ENCODE measurements around the gene NXPE3.

The NXPE3 gene

DNA sequence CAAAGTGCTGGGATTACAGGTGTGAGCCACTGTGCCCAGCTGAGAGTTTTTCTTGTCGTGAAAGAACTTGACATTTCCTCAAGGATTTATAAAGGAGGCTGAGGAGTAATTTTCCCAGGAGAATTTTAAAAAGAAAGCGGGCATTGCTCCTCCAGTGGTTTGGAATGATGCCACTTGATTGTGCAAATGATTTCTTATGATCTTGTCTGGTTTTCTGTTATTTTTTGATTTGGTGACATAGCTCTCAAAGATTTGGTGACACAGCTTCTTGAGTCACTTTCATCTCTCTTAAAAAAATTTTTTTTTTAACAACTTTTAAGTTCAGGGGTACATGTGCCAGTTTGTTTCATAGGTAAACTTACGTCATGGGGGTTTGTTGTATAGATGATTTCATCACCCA is 45.7 kb downstream of the NXPE3 start:
- H3K4me3 ChIP-seq (ENCODE audit: low read length) = no peak overlapping the region

GRCh38 chr3:101825904-101826445 is 47.0 kb downstream of the NXPE3 start:
- no peak for DNase-seq (ENCODE audit: low read depth, low spot score)
- no peak overlapping the region for H3K4me3 ChIP-seq (ENCODE audit: low read length)

More for the DNA sequence above, 45.7 kb downstream of the NXPE3 start:
- no peak for DNase-seq (ENCODE audit: low read depth, low spot score)

- H3K4me3 ChIP-seq (ENCODE audit: low read length) = no peak overlapping the region
- no peak for DNase-seq (ENCODE audit: low read depth, low spot score)
Observed at GRCh38 chr3:101827211-101828174, 48.5 kb downstream of the NXPE3 start.

GRCh38 chr3:101828276-101828675 is 49.3 kb downstream of the NXPE3 start:
- no peak overlapping the region for H3K4me3 ChIP-seq (ENCODE audit: low read length)
- no peak for DNase-seq (ENCODE audit: low read depth, low spot score)

DNA sequence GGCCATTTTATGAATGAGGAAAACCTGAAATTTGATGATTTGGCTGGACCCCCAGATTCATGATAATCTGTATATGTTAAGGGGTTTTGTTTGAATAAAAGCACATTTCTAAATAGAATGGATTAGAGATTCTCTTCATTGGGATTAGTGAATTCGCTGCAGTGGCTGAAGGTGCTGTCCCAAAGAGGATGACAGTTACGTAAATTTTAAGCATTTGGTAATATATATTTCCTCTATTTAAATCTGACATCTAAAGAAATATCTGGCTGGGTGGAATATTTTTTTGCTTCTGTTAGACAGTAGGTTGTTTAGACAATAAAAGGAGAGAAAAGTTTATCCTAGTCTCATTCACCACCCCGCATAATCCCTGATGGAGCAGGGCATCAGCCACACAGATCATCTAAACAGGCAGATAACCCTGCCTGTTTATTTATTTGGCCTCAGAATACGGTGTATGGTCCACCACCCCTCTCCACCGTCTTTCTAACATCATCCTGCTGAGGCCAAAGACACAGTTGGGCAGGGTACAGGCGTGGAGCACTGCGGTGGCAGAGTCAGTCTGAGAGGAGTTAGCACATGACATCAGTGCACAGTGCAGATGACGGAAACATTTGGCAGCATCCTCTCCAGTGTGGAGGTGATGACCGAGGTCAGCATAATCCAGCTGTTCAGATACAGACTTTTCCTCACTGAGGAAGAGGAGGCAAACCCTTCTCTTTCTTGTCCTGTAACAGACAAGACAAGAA is 49.9 kb downstream of the NXPE3 start:
- H3K4me3 ChIP-seq (ENCODE audit: low read length) = no peak overlapping the region
- DNase-seq (ENCODE audit: low read depth, low spot score) = no peak

DNA sequence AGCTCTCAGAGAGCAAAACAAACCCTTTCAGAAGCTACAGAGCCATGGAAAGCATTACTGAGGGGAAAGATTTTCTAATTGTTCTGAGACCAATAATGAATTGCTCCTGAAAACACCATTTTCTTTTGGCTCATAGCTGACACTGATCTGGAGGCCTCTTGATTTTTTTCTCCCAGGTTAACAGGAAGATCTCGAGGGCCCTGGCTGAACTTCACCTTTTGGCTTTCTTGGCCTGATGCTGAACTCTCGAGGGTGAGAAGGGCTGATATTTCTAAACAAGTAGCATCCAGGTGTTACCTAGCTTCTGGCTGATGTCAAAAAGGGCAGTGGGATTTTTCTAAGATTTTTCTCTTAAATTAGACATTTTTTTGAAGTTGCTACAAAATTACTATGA is 50.4 kb downstream of the NXPE3 start:
- DNase-seq (ENCODE audit: low read depth, low spot score) = no peak
- no peak overlapping the region for H3K4me3 ChIP-seq (ENCODE audit: low read length)

GRCh38 chr3:101829874-101830273 is 50.9 kb downstream of the NXPE3 start:
- DNase-seq (ENCODE audit: low read depth, low spot score) = no peak

GRCh38 chr3:101833446-101833974 is 54.5 kb downstream of the NXPE3 start:
- no peak for DNase-seq (ENCODE audit: low read depth, low spot score)
- no peak overlapping the region for H3K4me3 ChIP-seq (ENCODE audit: low read length)

More at GRCh38 chr3:101829874-101830273, 50.9 kb downstream of the NXPE3 start:
- H3K4me3 ChIP-seq (ENCODE audit: low read length) = no peak overlapping the region

DNA sequence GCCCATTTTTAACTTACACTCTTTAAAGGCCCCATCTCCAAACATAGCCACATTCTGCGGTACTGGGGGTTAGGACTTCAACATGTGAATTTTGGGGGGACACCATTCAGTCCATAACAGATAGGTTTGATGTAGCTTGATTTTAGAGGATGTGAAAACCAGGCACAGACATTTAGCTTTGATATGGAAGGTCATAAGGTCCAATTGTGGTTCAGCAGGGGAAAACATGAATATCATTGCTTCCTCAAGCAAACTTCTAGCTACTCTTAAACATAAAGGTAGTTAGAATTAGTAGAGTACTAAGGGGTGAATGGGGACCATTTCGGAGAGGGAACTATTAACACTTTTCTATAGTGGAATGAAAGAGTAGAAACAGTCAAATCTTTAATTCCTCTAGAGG is 56.7 kb downstream of the NXPE3 start:
- no peak for DNase-seq (ENCODE audit: low read depth, low spot score)
- no peak overlapping the region for H3K4me3 ChIP-seq (ENCODE audit: low read length)

DNA sequence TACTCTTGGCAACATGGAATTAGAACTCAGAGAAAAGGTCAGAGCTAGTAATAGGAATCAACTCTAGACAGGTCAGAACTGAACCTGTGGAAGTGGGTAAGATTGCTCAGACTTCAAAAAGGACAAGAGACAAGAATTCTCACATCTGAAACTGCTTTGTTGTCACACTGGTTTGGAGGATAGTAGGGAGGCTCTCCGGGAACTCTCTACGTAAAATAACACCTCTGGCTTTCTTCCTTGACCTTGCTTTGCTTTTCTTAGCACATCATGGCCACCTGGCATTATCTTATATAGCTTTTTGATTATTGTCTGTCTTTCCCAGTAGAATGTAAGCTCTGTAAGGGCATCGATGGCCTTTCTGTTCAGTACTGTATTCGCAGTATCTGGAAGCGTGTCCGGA is 57.1 kb downstream of the NXPE3 start:
- no peak overlapping the region for H3K4me3 ChIP-seq (ENCODE audit: low read length)
- no peak for DNase-seq (ENCODE audit: low read depth, low spot score)

DNA sequence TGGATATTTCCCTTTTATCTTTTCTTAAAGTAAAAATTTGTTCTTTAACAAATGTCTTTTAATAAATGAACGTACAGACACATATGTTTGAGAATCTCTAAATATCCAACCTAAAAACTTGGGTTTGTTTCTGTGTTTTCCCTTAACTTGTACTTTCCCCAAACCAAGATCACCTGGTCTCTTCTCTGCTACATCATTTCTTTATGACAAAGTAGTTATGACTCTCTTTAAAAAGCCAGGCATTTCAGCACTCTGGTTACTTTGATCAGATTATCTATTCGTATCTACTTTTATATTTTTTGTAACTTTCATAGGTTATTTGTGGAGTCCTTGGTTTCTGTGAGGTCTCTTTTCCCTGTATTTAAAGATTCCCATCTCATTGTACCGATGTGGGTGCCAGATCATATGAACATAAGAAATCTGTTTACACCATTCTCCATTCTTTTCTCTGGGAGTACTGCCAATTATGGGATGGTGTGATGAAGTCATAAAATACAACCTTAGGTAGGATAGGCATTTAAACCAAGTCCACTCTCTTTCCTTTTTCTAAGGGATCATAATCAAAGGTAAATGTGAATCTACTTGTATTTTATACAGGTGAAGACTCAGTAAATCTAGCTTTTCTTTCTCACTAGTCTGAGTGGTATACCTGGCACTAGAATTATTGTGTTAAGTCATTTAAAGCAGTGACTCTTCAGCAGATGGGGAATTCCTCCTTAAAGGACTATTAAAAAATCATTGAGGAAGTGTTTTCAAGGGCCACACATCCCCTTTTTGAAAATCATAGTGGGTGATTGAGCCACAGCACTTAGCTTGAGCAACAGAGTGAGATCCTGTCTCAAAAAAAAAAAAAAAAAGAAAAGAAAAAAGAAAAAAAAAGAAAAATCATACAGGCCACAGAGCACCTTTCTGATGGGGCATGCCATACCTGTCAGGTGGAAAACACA is 57.9 kb downstream of the NXPE3 start:
- DNase-seq (ENCODE audit: low read depth, low spot score) = no peak

GRCh38 chr3:101838691-101839090 is 59.7 kb downstream of the NXPE3 start:
- no peak overlapping the region for H3K4me3 ChIP-seq (ENCODE audit: low read length)
- DNase-seq (ENCODE audit: low read depth, low spot score) = no peak

More for the DNA sequence above, 57.9 kb downstream of the NXPE3 start:
- no peak overlapping the region for H3K4me3 ChIP-seq (ENCODE audit: low read length)

DNA sequence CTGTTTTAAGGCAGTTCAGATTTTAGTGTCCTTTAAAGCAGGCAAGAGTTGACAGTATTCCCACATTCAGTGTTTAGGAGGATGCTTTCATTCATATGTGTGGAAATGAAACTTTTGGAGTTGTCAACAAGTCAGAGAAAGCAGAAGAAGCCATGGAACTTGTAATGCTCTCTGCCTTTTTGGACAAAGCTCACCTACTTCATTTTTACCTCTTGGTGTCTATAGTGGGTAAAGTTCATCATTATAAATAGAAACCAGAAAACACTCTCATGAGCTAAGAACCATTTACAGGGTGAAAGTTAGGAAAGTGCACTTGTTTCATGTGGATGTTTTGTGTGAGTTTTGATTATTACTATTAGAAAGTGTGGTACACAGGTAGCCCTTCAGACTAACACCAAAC is 61.1 kb downstream of the NXPE3 start:
- DNase-seq (ENCODE audit: low read depth, low spot score) = no peak
- H3K4me3 ChIP-seq (ENCODE audit: low read length) = no peak overlapping the region

DNA sequence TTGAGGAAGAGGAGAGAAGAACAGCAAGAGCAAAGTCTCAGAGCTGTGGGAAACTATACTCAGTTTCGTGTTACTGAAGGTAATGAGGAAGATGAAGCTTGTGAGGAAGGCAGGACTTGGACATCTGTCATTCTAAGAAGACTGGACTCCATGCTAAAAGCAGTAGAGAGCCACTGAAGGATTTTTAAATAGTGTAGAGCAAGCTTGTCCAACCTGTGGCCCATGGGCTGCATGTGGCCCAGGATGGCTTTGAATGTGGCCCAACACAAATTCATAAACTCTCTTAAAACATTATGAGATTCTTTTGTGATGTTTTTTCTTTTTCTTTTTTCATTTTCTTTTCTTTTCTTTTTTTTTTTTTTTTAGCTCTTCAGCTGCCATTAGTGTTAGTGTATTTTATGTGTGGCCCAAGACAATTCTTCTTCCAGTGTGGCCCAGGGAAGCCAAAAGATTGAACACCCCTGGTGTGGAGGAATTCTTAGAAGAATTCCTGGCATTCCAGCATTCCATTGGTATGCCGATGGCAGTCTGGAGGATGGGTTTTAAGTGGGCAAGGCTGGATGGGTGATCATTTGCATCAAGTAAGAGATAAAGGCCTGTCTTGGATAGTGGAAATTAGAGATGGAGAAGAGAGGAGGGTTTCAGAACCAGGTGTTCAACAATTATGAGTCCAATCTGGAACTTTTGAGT is 63.4 kb downstream of the NXPE3 start:
- no peak for DNase-seq (ENCODE audit: low read depth, low spot score)
- H3K4me3 ChIP-seq (ENCODE audit: low read length) = no peak overlapping the region

DNA sequence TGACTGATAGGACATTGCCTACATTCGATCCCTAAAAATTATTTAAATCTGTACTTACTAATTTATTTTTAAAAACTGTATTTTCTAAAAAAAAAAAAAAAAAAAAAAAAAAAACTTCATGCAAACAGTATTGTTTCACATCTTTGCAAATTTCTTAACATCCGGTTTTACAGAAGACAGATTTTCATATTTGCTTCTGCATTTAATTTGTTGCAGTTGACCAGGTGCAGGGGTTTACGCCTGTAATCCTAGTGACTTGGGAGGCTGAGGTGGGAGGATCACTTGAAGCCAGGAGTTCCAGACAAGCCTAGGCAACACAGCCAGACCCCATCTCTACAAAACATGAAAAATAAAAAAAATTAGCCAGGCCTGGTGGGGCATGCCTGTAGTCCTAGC is 63.9 kb downstream of the NXPE3 start:
- no peak overlapping the region for H3K4me3 ChIP-seq (ENCODE audit: low read length)
- no peak for DNase-seq (ENCODE audit: low read depth, low spot score)

DNA sequence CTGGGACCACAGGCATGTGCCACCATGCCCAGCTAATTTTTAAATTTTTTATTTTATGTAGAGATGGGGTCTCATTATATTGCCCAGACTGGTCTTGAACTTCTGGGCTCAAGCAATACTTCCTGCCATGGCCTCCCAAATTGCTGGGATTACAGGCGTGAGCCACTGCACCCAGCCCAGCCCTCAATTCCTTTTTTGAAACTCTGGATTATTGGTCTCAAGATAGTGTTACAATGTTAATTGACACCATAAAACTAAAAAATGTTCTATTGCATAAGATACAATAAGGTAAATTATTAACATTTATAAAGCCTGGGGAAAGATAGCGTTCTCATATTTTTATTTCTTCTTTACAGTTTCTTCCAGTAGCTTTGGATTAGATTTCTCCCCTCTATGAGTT is 66.4 kb downstream of the NXPE3 start:
- no peak overlapping the region for H3K4me3 ChIP-seq (ENCODE audit: low read length)
- no peak for DNase-seq (ENCODE audit: low read depth, low spot score)

- no peak for DNase-seq (ENCODE audit: low read depth, low spot score)
- H3K4me3 ChIP-seq (ENCODE audit: low read length) = no peak overlapping the region
Observed at GRCh38 chr3:101846709-101847108, 67.7 kb downstream of the NXPE3 start.

DNA sequence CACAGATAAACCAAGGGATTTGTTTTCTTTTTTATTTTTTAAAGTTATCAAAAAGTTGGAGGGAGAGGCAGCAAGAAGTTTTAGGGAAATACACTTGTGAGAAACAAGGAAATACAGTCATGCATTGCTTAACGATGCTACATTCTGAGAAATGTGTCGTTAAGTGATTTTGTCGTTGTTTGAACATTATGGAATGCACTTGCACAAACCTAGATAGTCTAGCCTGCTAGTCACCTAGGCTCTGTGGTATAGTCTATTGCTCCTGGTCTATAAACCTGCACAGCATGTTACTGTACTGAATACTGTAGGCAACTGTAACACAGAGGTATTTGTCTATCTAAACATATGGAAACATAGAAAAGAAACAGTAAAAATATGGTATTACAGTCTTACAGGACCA is 68.3 kb downstream of the NXPE3 start:
- no peak overlapping the region for H3K4me3 ChIP-seq (ENCODE audit: low read length)
- no peak for DNase-seq (ENCODE audit: low read depth, low spot score)
